Gastrocnemius medialis (tissue), 4 donors: Measurements from ENCODE around the gene MTFP1. TPM values are rescaled to one million over a fixed set of nuclear protein-coding genes. Genes with fewer than 3 reads are reported as not detected.

ENCODE experiments used
- ATAC-seq, 2 donors: fragments of 150-250 bp; one replicate each; pipeline ENCODE4 v1.9.1; 2016
- DNase-seq, 2 donors: peaks; one replicate each; pipeline ENCODE4 v3.0.0-alpha.2; 2019
- H3K27ac ChIP-seq, 4 donors: fragments of 200-600 bp; sonication (generic); 1 replicate in 1 of 4; 2 replicates in 3 of 4; pipeline ENCODE4 v1.5.1; 2016 to 2018; ENCODE audit warnings: mild to moderate bottlenecking in 2 of 4, moderate library complexity in 1 of 4
- H3K27me3 ChIP-seq, 3 donors: fragments of 200-600 bp; sonication (generic) in 2 of 3; 1 replicate in 1 of 3; 2 replicates in 2 of 3; pipeline versions ENCODE4 v1.5.1 to v1.6.0; 2016 to 2019; ENCODE audit warnings: mild to moderate bottlenecking in 1 of 3, moderate library complexity in 1 of 3
- H3K36me3 ChIP-seq, 2 donors: fragments of 200-600 bp; sonication (generic) in 1 of 2; one replicate each; pipeline ENCODE4 v1.5.1; 2017 to 2018
- H3K4me1 ChIP-seq, 2 donors: fragments of 200-600 bp; sonication (generic) in 1 of 2; one replicate each; pipeline ENCODE4 v1.5.1; 2016 to 2017; ENCODE audit warnings: mild to moderate bottlenecking in 2 of 2
- H3K4me3 ChIP-seq, 4 donors: fragments of 200-600 bp; sonication (generic) in 3 of 4; 1 replicate in 1 of 4; 2 replicates in 3 of 4; pipeline ENCODE4 v1.5.1; 2016 to 2019; ENCODE audit warnings: mild to moderate bottlenecking in 2 of 4
- H3K9me3 ChIP-seq, 3 donors: fragments of 200-600 bp; sonication (generic) in 2 of 3; 1 replicate in 1 of 3; 2 replicates in 2 of 3; pipeline ENCODE4 v1.5.1; 2016 to 2019
- CTCF ChIP-seq, 5 experiments: fragments of 450-650 bp in 3 of 5; fragments of 200-600 bp in 2 of 5; sonication (generic) in 2 of 5; IDR thresholded peaks in 4 of 5; conservative IDR thresholded peaks in 1 of 5; 1 replicate in 4 of 5; 2 replicates in 1 of 5; pipeline ENCODE4 v1.5.1; 2016 to 2019; ENCODE audit warnings: antibody characterized with exemption in 5 of 5, mild to moderate bottlenecking in 3 of 5, moderate library complexity in 3 of 5
- POLR2A ChIP-seq, 2 donors: fragments of 450-650 bp; IDR thresholded peaks; one replicate each; pipeline ENCODE4 v1.6.1; 2017; ENCODE audit warnings: antibody characterized with exemption in 2 of 2, mild to moderate bottlenecking in 2 of 2, moderate library complexity in 2 of 2
- in situ Hi-C, 4 donors: fragments of 200-750 bp; cut with MboI; loops; one replicate each; pipeline versions ENCODE4 v1.15.0 to v1.8.0; 2017; ENCODE audit warnings: low sequenced_read_pairs in 4 of 4
- intact Hi-C: fragments of 100-400 bp; cut with DNase I; formaldehyde crosslinking; loops from one replicate; pipeline ENCODE4 v1.15.1; 2023; ENCODE audit warnings: low total_unique reads
- total RNA-seq, 4 donors: library from RNA; depleted of rRNA; stranded (reverse); fragments of >200 nt; gene quantifications; one replicate each; pipeline versions ENCODE4 v1.1.0 to v1.2.3, GENCODE V29; 2016

The MTFP1 gene
- total RNA-seq, 4 donors from 2014 or later = 15.9 to 57.7 (median 44.5) TPM

GRCh38 chr22:30425327-30425615 is 297 bp upstream of the MTFP1 start:
- H3K9me3 ChIP-seq = no peaks in the 10 kb centered on the region
- TF ChIP-seq CTCF (IDR thresholded peaks at IDR 0.05 in 4 of 5, conservative IDR thresholded peaks at IDR 0.05 in 1 of 5) (no peak), POLR2A (IDR thresholded peaks at IDR 0.05) (no peak)
- DNase-seq = no peak
- peaks cover 31 to 32% of the 10 kb centered on the region in 2 donors for H3K4me1 ChIP-seq
- peak overlapping the region; percentile 56 to 96 (median 68) for H3K4me3 ChIP-seq
- peak overlapping the region; percentile 43 to 99 (median 90) for H3K27ac ChIP-seq
- no peaks in the 10 kb centered on the region for H3K36me3 ChIP-seq
- ATAC-seq = no peak
- in situ Hi-C loops = no loop called here
- intact Hi-C loops = loop anchor here (10.0 kb wide), 1 partner anchor 270 kb away; the partner anchor contains the start of gene OSBP2
- no peaks in the 10 kb centered on the region for H3K27me3 ChIP-seq

GRCh38 chr22:30426388-30427353 is 1.1 kb downstream of the MTFP1 start:
- Histone ChIP-seq H3K27ac (peak overlapping the region; percentile 43 to 99 (median 90)), H3K27me3 (no peaks in the 10 kb centered on the region), H3K36me3 (no peaks in the 10 kb centered on the region), H3K9me3 (no peaks in the 10 kb centered on the region), H3K4me1 (peaks cover 27 to 30% of the 10 kb centered on the region in 2 donors), H3K4me3 (peak overlapping the region; percentile 56 to 96 (median 68))
- DNase-seq (peak; percentile 58 to 72), ATAC-seq (peak; percentile 7 to 21)
- in situ Hi-C loops (no loop called here), intact Hi-C loops (loop anchor here (1.0 to 10.0 kb wide), 2 partner anchors 35 to 268 kb away; partner anchors contain the start of gene OSBP2)
- TF ChIP-seq POLR2A (IDR thresholded peaks at IDR 0.05) = no peak
- TF ChIP-seq CTCF (IDR thresholded peaks at IDR 0.05 in 4 of 5, conservative IDR thresholded peaks at IDR 0.05 in 1 of 5) = peak; percentile 43 to 69 (median 62)

- no peak for ATAC-seq
- in situ Hi-C loops (no loop called here), intact Hi-C loops (loop anchor here (10.0 kb wide), 1 partner anchor 267 kb away; the partner anchor contains the start of gene OSBP2)
- Histone ChIP-seq H3K36me3 (no peaks in the 10 kb centered on the region), H3K4me3 (no peak overlapping the region), H3K9me3 (no peaks in the 10 kb centered on the region), H3K4me1 (peaks cover 15 to 19% of the 10 kb centered on the region in 2 donors), H3K27me3 (no peaks in the 10 kb centered on the region), H3K27ac (peak overlapping the region in 1 of 4 donors; percentile 37)
- TF ChIP-seq CTCF (IDR thresholded peaks at IDR 0.05 in 4 of 5, conservative IDR thresholded peaks at IDR 0.05 in 1 of 5) (no peak), POLR2A (IDR thresholded peaks at IDR 0.05) (no peak)
- no peak for DNase-seq
These were observed 2.3 kb downstream of the MTFP1 start for GRCh38 chr22:30427871-30428270.

- in situ Hi-C loops (no loop called here), intact Hi-C loops (loop anchor here (10.0 kb wide), 1 partner anchor 265 kb away; the partner anchor contains the start of gene OSBP2)
- H3K4me1 ChIP-seq = peaks cover 7 to 13% of the 10 kb centered on the region in 2 donors
- ATAC-seq (no peak), DNase-seq (no peak)
- no peak overlapping the region for H3K4me3 ChIP-seq
- H3K27ac ChIP-seq = no peak overlapping the region
- H3K27me3 ChIP-seq = no peaks in the 10 kb centered on the region
- H3K9me3 ChIP-seq = no peaks in the 10 kb centered on the region
- TF ChIP-seq CTCF (IDR thresholded peaks at IDR 0.05 in 4 of 5, conservative IDR thresholded peaks at IDR 0.05 in 1 of 5) = no peak
- TF ChIP-seq POLR2A (IDR thresholded peaks at IDR 0.05) = no peak
- H3K36me3 ChIP-seq = no peaks in the 10 kb centered on the region
These were observed 4.3 kb downstream of the MTFP1 start for GRCh38 chr22:30429887-30430286.
